ENCODE data around the gene ZBTB39.
"Not testable (repeated sequence)": the region's sequence is repeated elsewhere in the genome, so short reads cannot be mapped to it uniquely, and the experiment has no call there.

The ZBTB39 gene

GRCh38 chr12:57031138-57031725, 24.9 kb upstream of the ZBTB39 start:
- DNase-seq (ENCODE audit: low read depth), result no peak

GRCh38 chr12:57029457-57029856, 23.1 kb upstream of the ZBTB39 start:
- DNase-seq (ENCODE audit: low read depth), result no peak

GRCh38 chr12:57027805-57028153, 21.4 kb upstream of the ZBTB39 start:
- DNase-seq (ENCODE audit: low read depth), result no peak

GRCh38 chr12:57027011-57027804, 20.9 kb upstream of the ZBTB39 start:
- DNase-seq (ENCODE audit: low read depth), result no peak

- no peak for DNase-seq (ENCODE audit: low read depth)
Observed at GRCh38 chr12:57025196-57025595, 18.9 kb upstream of the ZBTB39 start.

- DNase-seq (ENCODE audit: low read depth), result not testable (repeated sequence)
Observed at GRCh38 chr12:57022324-57022723, 16.0 kb upstream of the ZBTB39 start.

- no peak for DNase-seq (ENCODE audit: low read depth)
Observed at GRCh38 chr12:57019983-57020719, 13.8 kb upstream of the ZBTB39 start.

- DNase-seq (ENCODE audit: low read depth), result no peak
Observed at GRCh38 chr12:57018906-57019305, 12.6 kb upstream of the ZBTB39 start.

- DNase-seq (ENCODE audit: low read depth), result not testable (repeated sequence)
Observed at GRCh38 chr12:57018353-57018752, 12.0 kb upstream of the ZBTB39 start.

GRCh38 chr12:57016348-57016747, 10.0 kb upstream of the ZBTB39 start, which contains the start of gene TAC3:
Gene TAC3, minus strand, starts transcription at chr12:57016529. Its CDS starts 732 bp downstream, at chr12:57015797.
- no peak for DNase-seq (ENCODE audit: low read depth)

GRCh38 chr12:57012600-57013465, 6.5 kb upstream of the ZBTB39 start:
- DNase-seq (ENCODE audit: low read depth), result no peak

GRCh38 chr12:57011438-57012424, 5.4 kb upstream of the ZBTB39 start:
- no peak for DNase-seq (ENCODE audit: low read depth)

GRCh38 chr12:57010627-57011247, 4.4 kb upstream of the ZBTB39 start:
- no peak for DNase-seq (ENCODE audit: low read depth)

GRCh38 chr12:57009949-57010626, 3.7 kb upstream of the ZBTB39 start:
- DNase-seq (ENCODE audit: low read depth), result no peak

- DNase-seq (ENCODE audit: low read depth), result peak; percentile 65
Observed at GRCh38 chr12:57008178-57008577, 1.8 kb upstream of the ZBTB39 start.

- DNase-seq (ENCODE audit: low read depth), result no peak
Observed at GRCh38 chr12:57006809-57007475, 596 bp upstream of the ZBTB39 start.

GRCh38 chr12:57004651-57005050, 1.7 kb downstream of the ZBTB39 start:
- DNase-seq (ENCODE audit: low read depth), result no peak

- DNase-seq (ENCODE audit: low read depth), result no peak
Observed at GRCh38 chr12:57003395-57003794, 3.0 kb downstream of the ZBTB39 start.

- peak; percentile 30 for DNase-seq (ENCODE audit: low read depth)
Observed at GRCh38 chr12:57001448-57001906, 4.9 kb downstream of the ZBTB39 start.
